ENCODE measurements around the gene TM9SF2. TPM values are rescaled to one million over a fixed set of nuclear protein-coding genes. Genes with fewer than 3 reads are reported as not detected.
A peak's percentile ranks its signal among the peaks of the same experiment; 100 is the strongest.

Gene TM9SF2
- total and polyA plus RNA-seq, 2 donors from 2014 or later, result 88.3 to 144 TPM

DNA sequence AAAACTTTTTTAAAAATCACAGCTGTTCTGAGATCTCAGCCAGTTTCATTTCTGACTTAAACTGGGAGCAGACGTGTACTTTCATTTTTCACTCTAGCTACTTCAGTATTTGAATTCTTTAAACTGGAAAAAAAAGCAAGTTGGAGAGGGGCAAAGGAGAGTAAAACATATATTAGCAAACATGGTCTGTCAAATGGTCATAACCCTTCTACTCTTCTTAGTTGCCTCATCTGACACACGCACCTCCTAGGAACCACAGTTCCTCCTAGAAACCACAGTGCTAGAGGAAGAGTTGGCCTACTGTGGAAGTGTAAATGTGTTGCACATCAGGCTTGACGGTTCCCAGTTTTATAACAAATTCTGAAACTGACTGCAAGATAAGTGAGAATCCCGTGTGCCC is 47.2 kb downstream of the TM9SF2 start:
- DNase-seq, result no peak
- TF ChIP-seq, protein P1, sequence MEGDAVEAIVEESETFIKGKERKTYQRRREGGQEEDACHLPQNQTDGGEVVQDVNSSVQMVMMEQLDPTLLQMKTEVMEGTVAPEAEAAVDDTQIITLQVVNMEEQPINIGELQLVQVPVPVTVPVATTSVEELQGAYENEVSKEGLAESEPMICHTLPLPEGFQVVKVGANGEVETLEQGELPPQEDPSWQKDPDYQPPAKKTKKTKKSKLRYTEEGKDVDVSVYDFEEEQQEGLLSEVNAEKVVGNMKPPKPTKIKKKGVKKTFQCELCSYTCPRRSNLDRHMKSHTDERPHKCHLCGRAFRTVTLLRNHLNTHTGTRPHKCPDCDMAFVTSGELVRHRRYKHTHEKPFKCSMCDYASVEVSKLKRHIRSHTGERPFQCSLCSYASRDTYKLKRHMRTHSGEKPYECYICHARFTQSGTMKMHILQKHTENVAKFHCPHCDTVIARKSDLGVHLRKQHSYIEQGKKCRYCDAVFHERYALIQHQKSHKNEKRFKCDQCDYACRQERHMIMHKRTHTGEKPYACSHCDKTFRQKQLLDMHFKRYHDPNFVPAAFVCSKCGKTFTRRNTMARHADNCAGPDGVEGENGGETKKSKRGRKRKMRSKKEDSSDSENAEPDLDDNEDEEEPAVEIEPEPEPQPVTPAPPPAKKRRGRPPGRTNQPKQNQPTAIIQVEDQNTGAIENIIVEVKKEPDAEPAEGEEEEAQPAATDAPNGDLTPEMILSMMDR (IDR thresholded peaks at IDR 0.05; ENCODE audit: borderline replicate concordance, extremely low read depth, insufficient read depth), result no peak
- H3K27ac ChIP-seq (ENCODE audit: low read depth in 2 of 2, low read length in 2 of 2), result no peak overlapping the region
- intact Hi-C loops (cut with DNase I), result no loop called here
- no peak for FAIRE-seq
- no peaks in the 10 kb centered on the region for H3K4me1 ChIP-seq (ENCODE audit: control insufficient read depth in 2 of 3, insufficient read depth in 2 of 3, low read depth in 1 of 3, low read length in 3 of 3)
- H3K36me3 ChIP-seq (ENCODE audit: control insufficient read depth in 2 of 3, insufficient read depth in 3 of 3, low read length in 3 of 3), result peaks cover 7 to 48% (median 22%) of the 10 kb centered on the region in 3 donors
- H3K4me3 ChIP-seq (ENCODE audit: low read length in 3 of 3), result no peak overlapping the region
- H3K9ac ChIP-seq (ENCODE audit: low read length in 3 of 3), result no peak overlapping the region
- no peaks in the 10 kb centered on the region for H3K9me3 ChIP-seq (ENCODE audit: control insufficient read depth in 2 of 3, insufficient read depth in 1 of 3, low read length in 3 of 3)
- no peaks in the 10 kb centered on the region for H3K27me3 ChIP-seq (ENCODE audit: control insufficient read depth, insufficient read depth, low read length)

DNA sequence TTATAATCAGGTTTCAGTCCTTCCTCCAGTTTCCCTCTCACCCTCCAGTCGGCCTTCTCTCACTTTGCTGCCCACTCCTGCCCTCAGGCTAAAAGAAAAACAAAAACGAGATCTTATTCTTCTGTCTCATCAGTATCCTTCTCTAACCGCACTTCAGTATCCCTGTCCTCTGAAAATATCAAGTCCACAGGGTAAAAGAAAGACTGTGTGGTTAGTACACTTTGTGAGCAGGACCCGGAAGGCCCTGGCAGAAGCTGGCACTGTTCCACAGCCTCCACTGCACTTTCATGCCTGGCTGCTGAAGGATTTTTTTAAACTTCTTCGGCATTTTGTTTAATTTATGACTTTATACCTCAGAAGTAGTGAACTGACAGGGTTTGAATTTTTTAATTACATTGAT is 51.8 kb downstream of the TM9SF2 start:
- H3K27me3 ChIP-seq (ENCODE audit: control insufficient read depth, insufficient read depth, low read length), result no peaks in the 10 kb centered on the region
- H3K36me3 ChIP-seq (ENCODE audit: control insufficient read depth in 2 of 3, insufficient read depth in 3 of 3, low read length in 3 of 3), result peaks cover 6 to 40% (median 27%) of the 10 kb centered on the region in 3 donors
- FAIRE-seq, result no peak
- H3K9me3 ChIP-seq (ENCODE audit: control insufficient read depth in 2 of 3, insufficient read depth in 1 of 3, low read length in 3 of 3), result no peaks in the 10 kb centered on the region
- H3K27ac ChIP-seq (ENCODE audit: low read depth in 2 of 2, low read length in 2 of 2), result no peak overlapping the region
- H3K4me1 ChIP-seq (ENCODE audit: control insufficient read depth in 2 of 3, insufficient read depth in 2 of 3, low read depth in 1 of 3, low read length in 3 of 3), result no peaks in the 10 kb centered on the region
- no peak overlapping the region for H3K4me3 ChIP-seq (ENCODE audit: low read length in 3 of 3)
- TF ChIP-seq, protein P1 (IDR thresholded peaks at IDR 0.05; ENCODE audit: borderline replicate concordance, extremely low read depth, insufficient read depth), result no peak
- intact Hi-C loops (cut with DNase I), result no loop called here
- peak in 2 of 5 donors; percentile 12 to 25 for DNase-seq
- no peak overlapping the region for H3K9ac ChIP-seq (ENCODE audit: low read length in 3 of 3)

DNA sequence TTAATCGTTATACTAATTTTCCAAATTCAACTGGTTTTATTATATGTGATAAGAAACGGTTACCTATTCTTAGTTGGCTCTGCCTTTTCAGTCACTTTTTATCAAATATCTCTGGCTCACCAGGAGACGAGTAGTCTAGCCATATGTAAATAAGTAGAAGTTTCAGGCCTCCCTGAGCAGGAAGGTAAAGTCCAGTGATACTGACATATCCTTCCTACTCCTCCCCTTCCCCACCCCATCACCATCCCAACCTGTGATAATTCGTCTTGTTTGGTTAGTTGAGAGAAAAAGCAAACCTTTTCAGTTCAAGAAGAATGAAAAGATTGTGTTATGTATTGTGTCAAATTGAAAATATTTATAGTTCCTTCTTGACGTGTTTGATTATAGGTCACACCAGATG is 53.9 kb downstream of the TM9SF2 start:
- peaks cover 2 to 35% (median 28%) of the 10 kb centered on the region in 3 donors for H3K36me3 ChIP-seq (ENCODE audit: control insufficient read depth in 2 of 3, insufficient read depth in 3 of 3, low read length in 3 of 3)
- H3K9ac ChIP-seq (ENCODE audit: low read length in 3 of 3), result no peak overlapping the region
- no peak overlapping the region for H3K4me3 ChIP-seq (ENCODE audit: low read length in 3 of 3)
- TF ChIP-seq, protein P1 (IDR thresholded peaks at IDR 0.05; ENCODE audit: borderline replicate concordance, extremely low read depth, insufficient read depth), result no peak
- intact Hi-C loops (cut with DNase I), result no loop called here
- H3K9me3 ChIP-seq (ENCODE audit: control insufficient read depth in 2 of 3, insufficient read depth in 1 of 3, low read length in 3 of 3), result no peaks in the 10 kb centered on the region
- DNase-seq, result no peak
- no peaks in the 10 kb centered on the region for H3K27me3 ChIP-seq (ENCODE audit: control insufficient read depth, insufficient read depth, low read length)
- H3K4me1 ChIP-seq (ENCODE audit: control insufficient read depth in 2 of 3, insufficient read depth in 2 of 3, low read depth in 1 of 3, low read length in 3 of 3), result no peaks in the 10 kb centered on the region
- no peak for FAIRE-seq
- no peak overlapping the region for H3K27ac ChIP-seq (ENCODE audit: low read depth in 2 of 2, low read length in 2 of 2)

DNA sequence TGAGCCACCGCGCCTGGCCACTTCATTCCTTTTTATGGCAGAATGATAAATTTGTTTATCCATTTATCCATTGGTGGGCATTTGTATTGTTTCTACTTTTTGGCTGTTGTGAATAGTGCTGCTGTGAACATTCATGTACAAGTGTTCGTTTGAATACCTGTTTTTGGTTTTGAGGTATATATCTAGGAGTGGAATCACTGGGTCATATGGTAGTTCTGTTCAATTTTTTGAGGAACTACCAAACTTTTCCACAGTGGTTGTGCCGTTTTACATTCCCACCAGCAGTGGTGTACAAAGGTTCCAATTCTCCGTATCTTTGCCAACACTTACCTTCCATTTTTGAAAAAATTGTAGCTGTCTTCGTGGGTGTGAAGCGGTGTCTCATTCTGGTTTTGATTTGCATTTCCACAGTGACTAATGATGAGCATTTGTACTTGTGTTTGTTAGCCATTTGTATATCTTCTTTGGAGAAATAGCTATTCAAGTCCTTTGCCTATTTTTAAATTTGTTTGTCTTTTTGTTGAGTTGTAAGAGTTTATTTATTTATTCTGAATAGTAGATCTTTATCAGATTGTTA is 55.7 kb downstream of the TM9SF2 start:
- no peaks in the 10 kb centered on the region for H3K4me1 ChIP-seq (ENCODE audit: control insufficient read depth in 2 of 3, insufficient read depth in 2 of 3, low read depth in 1 of 3, low read length in 3 of 3)
- intact Hi-C loops (cut with DNase I), result no loop called here
- H3K9ac ChIP-seq (ENCODE audit: low read length in 3 of 3), result no peak overlapping the region
- H3K27me3 ChIP-seq (ENCODE audit: control insufficient read depth, insufficient read depth, low read length), result no peaks in the 10 kb centered on the region
- FAIRE-seq (no peak), DNase-seq (no peak)
- no peaks in the 10 kb centered on the region for H3K9me3 ChIP-seq (ENCODE audit: control insufficient read depth in 2 of 3, insufficient read depth in 1 of 3, low read length in 3 of 3)
- H3K36me3 ChIP-seq (ENCODE audit: control insufficient read depth in 2 of 3, insufficient read depth in 3 of 3, low read length in 3 of 3), result peaks cover 0 to 21% (median 21%) of the 10 kb centered on the region in 3 donors
- H3K4me3 ChIP-seq (ENCODE audit: low read length in 3 of 3), result no peak overlapping the region
- no peak overlapping the region for H3K27ac ChIP-seq (ENCODE audit: low read depth in 2 of 2, low read length in 2 of 2)
- TF ChIP-seq, protein P1 (IDR thresholded peaks at IDR 0.05; ENCODE audit: borderline replicate concordance, extremely low read depth, insufficient read depth), result no peak
